ENCODE results near the gene RARS2.

Gene RARS2

DNA sequence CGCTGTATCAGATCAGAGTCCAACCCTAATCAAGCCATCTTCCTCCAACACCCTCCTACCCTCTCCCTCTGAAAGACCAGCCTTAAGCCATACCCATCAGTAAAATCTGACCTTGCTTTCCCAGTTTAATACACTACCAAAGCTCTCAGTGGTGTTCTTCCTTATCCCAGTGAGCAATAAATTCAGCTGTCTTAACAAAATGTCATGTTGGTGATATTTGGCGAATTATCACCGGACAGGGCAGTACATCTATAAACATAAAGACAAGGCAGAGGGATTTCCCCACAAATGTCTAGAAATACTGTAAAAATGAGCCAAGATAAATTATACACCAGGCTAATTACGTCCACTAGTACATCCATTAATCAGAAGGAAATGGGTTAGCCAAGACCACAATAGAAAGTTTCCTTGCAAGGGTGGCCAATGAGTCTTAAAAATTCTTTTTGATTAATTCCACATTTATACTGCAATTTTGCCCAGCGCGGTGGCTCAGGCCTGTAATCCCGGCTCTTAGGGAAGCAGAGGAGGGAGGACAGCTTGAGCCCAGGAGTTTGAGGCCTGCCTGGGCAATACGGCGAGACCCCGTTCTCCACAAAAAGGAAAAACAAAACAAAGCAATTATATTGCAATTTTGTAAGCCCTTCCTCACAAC lies 905 bp downstream of the RARS2 start:
- Histone ChIP-seq H3F3A (ENCODE audit: low read depth) (no peaks in the 10 kb centered on the region), H3K4me3 (ENCODE audit: low read length, poor library complexity, severe bottlenecking) (peak overlapping the region; percentile 94), H2AFZ (ENCODE audit: low read length) (no peak overlapping the region), H3K4me1 (ENCODE audit: insufficient read depth, low read length, poor library complexity, severe bottlenecking) (peaks cover 34% of the 10 kb centered on the region), H3K4me2 (ENCODE audit: low read depth, low read length, poor library complexity, severe bottlenecking) (peak overlapping the region; percentile 95), H3K9ac (ENCODE audit: low read depth, low read length, poor library complexity, severe bottlenecking) (peak overlapping the region; percentile 86), H3K9me3 (ENCODE audit: insufficient read depth, low read depth, low read length) (no peaks in the 10 kb centered on the region), H4K20me1 (ENCODE audit: insufficient read depth, low read length, poor library complexity, severe bottlenecking) (peaks cover 17% of the 10 kb centered on the region), H3K27me3 (ENCODE audit: insufficient read depth, low read length, poor library complexity, severe bottlenecking) (no peaks in the 10 kb centered on the region), H3K36me3 (ENCODE audit: insufficient read depth, low read length) (no peaks in the 10 kb centered on the region), H3K9me2 (replicated peaks; ENCODE audit: low read depth, low read length) (no peaks in the 10 kb centered on the region), H3K79me2 (ENCODE audit: insufficient read depth, low read length) (peaks cover 77% of the 10 kb centered on the region)
- TF ChIP-seq EZH2phosphoT487 (IDR thresholded peaks at IDR 0.05; ENCODE audit: borderline replicate concordance) (no peak), CTCF (conservative IDR thresholded peaks at IDR 0.05; ENCODE audit: low read length) (no peak)

GRCh38 chr6:87586371-87587077 lies 3.3 kb downstream of the RARS2 start:
- TF ChIP-seq EZH2phosphoT487 (IDR thresholded peaks at IDR 0.05; ENCODE audit: borderline replicate concordance), result no peak
- no peak for TF ChIP-seq CTCF (conservative IDR thresholded peaks at IDR 0.05; ENCODE audit: low read length)
- Histone ChIP-seq H3K4me3 (ENCODE audit: low read length, poor library complexity, severe bottlenecking) (no peak overlapping the region), H4K20me1 (ENCODE audit: insufficient read depth, low read length, poor library complexity, severe bottlenecking) (peaks cover 25% of the 10 kb centered on the region), H3K4me2 (ENCODE audit: low read depth, low read length, poor library complexity, severe bottlenecking) (peak overlapping the region; percentile 95), H3K9me2 (replicated peaks; ENCODE audit: low read depth, low read length) (no peaks in the 10 kb centered on the region), H2AFZ (ENCODE audit: low read length) (no peak overlapping the region), H3K9ac (ENCODE audit: low read depth, low read length, poor library complexity, severe bottlenecking) (no peak overlapping the region), H3K9me3 (ENCODE audit: insufficient read depth, low read depth, low read length) (no peaks in the 10 kb centered on the region), H3K36me3 (ENCODE audit: insufficient read depth, low read length) (no peaks in the 10 kb centered on the region), H3F3A (ENCODE audit: low read depth) (no peaks in the 10 kb centered on the region), H3K4me1 (ENCODE audit: insufficient read depth, low read length, poor library complexity, severe bottlenecking) (peaks cover 43% of the 10 kb centered on the region), H3K79me2 (ENCODE audit: insufficient read depth, low read length) (peaks cover 73% of the 10 kb centered on the region), H3K27me3 (ENCODE audit: insufficient read depth, low read length, poor library complexity, severe bottlenecking) (no peaks in the 10 kb centered on the region)

DNA sequence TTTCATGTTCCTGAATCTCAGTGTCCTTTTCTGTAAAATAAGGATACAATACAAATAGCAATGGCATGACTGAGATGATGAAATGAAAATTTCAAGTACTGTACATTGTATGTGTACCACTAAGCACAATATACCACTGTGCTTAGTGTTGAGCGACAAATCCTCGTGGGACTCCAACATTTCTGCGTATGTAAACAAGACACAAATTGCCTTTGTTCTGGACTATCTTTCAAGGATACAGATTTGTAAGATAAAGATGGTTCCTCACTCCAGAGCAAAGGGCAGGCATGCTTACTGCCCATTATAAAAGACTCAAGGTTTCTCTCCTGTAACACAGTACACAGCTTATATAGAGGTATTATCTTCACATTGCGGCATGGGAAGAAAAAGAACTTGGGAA lies 6.0 kb downstream of the RARS2 start:
- Histone ChIP-seq H3K9me2 (replicated peaks; ENCODE audit: low read depth, low read length) (no peaks in the 10 kb centered on the region), H3F3A (ENCODE audit: low read depth) (no peaks in the 10 kb centered on the region), H3K4me3 (ENCODE audit: low read length, poor library complexity, severe bottlenecking) (no peak overlapping the region), H4K20me1 (ENCODE audit: insufficient read depth, low read length, poor library complexity, severe bottlenecking) (peaks cover 32% of the 10 kb centered on the region), H3K4me2 (ENCODE audit: low read depth, low read length, poor library complexity, severe bottlenecking) (peak overlapping the region; percentile 36), H3K79me2 (ENCODE audit: insufficient read depth, low read length) (peaks cover 59% of the 10 kb centered on the region), H3K9me3 (ENCODE audit: insufficient read depth, low read depth, low read length) (no peaks in the 10 kb centered on the region), H3K36me3 (ENCODE audit: insufficient read depth, low read length) (no peaks in the 10 kb centered on the region), H2AFZ (ENCODE audit: low read length) (no peak overlapping the region), H3K27me3 (ENCODE audit: insufficient read depth, low read length, poor library complexity, severe bottlenecking) (no peaks in the 10 kb centered on the region), H3K4me1 (ENCODE audit: insufficient read depth, low read length, poor library complexity, severe bottlenecking) (peaks cover 26% of the 10 kb centered on the region), H3K9ac (ENCODE audit: low read depth, low read length, poor library complexity, severe bottlenecking) (no peak overlapping the region)
- TF ChIP-seq EZH2phosphoT487 (IDR thresholded peaks at IDR 0.05; ENCODE audit: borderline replicate concordance), result no peak
- TF ChIP-seq CTCF (conservative IDR thresholded peaks at IDR 0.05; ENCODE audit: low read length), result no peak
